ENCODE measurements around the gene KCNJ3.
"Not testable (repeated sequence)": the region's sequence is repeated elsewhere in the genome, so short reads cannot be mapped to it uniquely, and the experiment has no call there.

KCNJ3 gene

DNA sequence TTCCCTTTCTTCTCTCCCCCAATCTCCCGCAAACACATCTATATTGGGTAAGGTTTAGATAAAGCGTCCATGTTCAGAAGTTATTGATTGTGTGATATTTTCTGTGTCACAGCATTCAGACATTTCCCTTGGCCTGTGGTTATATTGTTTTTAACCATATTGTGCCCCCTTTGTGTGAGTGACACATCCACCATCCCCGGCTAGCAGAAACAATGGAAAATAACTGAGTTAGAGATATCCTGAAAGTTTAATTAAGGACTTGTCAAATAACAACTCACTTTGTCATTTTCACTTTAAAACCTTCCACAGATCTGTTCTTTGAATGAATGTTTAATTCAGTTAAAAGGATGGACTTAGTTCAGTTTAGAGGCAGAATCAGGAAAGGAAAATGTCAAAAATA, 151.0 kb downstream of the KCNJ3 start:
- no peak for DNase-seq

DNA sequence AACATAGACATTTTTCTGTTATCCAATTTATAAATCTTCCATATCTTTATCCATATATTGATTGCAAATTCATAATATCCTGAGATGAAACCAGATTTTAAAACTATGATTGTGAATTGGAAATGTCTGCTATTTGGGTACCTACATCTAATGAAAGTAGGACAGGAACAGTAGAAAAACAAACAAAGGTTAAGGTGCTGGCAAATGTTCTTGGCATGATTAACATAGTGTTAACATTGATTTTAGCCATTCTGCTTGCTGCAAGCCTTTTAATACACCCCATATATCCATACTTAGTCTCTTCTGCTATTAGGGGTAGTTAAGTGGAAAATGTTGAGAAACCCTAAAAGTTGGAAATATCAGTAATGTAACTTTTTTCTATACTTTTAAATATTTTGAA, 152.0 kb downstream of the KCNJ3 start:
- DNase-seq: no peak

DNA sequence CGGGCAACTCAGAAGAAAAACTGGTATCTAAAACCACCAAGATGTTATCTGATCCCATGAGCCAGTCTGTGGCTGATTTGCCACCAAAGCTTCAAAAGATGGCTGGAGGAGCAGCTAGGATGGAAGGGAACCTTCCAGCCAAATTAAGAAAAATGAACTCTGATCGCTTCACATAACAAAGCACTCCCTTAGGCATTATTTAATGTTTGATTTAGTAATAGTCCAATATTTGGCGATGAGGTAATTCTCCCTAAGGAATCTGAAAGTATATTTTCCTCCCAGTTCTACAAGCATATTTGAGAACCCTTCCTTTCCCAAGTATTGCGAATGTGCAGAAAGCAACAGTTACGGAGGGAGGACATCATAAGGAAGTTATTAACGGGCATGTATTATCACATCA, 156.6 kb downstream of the KCNJ3 start:
- DNase-seq: no peak

DNA sequence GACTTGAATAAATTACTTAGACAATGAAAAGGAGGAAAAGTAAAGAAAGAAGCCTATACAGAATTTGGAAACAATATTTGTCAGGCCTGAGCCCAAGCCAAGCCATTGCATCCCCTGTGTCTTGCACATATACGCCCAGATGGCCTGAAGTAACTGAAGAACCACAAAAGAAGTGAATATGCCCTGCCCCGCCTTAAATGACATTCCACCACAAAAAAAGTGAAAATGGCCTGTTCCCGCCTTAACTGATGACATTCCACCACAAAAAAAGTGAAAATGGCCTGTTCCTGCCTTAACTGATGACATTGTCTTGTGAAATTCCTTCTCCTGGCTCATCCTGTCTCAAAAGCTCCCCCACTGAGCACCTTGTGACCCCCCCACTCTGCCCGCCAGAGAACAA, 168.7 kb downstream of the KCNJ3 start:
- DNase-seq: not testable (repeated sequence)

DNA sequence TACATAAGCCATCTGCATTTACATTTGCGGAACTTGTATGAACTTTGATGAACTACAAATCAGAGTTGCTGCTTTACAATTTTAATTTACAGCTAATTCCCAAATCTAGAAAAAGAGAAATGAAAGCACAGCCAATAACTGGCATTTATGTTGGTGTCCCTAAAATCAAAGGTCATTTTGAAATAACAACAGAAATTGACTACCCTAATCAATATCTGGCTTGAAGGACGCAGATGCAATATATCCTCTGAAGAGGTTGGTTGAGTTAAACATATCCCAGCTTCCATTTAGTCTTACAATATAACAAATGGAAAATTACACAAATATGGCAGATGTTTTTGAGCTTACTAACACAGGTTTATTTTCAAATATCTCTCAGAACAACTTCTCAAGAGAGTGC, 177.5 kb downstream of the KCNJ3 start:
- no peak for DNase-seq

DNA sequence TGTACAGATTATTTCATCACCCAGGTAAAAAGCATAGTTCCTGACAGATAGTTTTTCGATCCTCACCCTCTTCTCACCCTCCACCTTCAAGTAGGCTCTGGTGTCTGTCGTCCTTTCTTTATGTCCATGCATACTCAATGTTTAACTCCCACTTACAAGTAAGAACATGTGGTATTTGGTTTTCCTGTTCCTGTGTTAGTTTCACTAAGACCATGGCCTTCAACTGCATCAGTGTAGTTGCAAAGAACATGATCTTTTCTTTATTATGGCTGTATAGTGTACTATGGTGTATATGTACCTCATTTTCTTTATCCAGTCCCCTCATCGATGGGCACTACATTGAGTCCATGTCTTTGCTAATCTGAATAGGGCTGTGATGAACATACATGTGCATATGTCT, 184.2 kb downstream of the KCNJ3 start:
- DNase-seq: no peak

DNA sequence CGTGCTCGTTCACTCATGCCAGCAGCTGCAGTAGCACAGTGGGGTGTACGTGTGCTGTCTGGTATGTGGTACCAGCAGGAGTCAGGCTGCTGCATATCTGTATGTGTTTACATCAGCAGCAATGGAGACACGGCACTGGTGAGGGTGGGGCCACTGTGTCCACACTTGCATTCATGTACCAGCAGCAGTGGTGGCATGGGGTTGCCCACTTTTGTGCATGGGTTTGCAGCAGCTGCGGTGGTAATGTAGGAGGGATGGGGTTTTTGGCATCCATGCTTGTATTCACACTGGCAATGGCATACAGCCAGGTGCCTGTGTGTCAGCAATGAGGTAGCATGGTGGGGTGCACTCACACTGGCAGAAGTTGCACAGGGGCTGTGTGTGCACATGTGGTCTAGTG, 187.8 kb downstream of the KCNJ3 start:
- no peak for DNase-seq

DNA sequence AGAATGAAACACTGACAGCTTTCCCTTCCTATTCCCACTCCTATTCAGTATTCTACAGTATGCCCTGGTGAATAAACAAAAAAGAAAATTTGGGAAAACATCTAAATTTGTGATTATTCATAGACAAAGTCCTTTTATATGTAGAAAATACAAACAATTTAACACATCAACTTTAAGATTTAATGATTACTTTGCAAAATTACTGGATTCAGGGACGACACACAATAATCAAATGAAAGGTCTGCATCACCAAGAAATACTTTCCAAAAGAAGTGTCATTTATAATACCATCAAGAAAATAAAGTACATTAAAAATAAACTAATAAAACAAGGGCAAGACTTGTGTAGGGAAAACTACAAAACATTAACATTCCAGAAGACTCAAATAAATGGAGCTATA, 199.8 kb downstream of the KCNJ3 start:
- DNase-seq: no peak

DNA sequence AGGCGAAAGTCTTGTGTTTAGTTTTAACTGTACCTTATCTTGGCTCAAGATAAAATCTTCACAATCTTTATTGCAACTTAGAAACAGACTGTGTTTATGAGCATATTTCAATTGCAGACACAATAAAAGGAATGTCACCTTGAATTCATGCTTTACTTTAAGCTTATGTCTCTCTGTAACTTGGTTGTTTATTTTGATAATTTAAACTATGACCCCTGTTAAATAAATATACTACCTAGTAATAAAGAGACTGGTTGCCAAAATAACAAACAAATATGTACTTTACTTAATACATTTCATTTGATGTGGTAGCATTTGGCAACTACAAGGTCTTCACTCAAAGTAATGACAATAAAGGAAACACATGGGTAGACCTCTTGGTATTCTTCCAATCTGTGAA, 202.6 kb downstream of the KCNJ3 start:
- no peak for DNase-seq

Data from amniotic stem cell (primary cell).